GM13977 (cell line): Measurements from ENCODE around the gene KCND3.

Experiments used
- DNase-seq: peaks from one replicate; pipeline ENCODE4 v3.0.0; 2012; ENCODE audit warnings: low spot score
- in situ Hi-C: fragments of 300-500 bp; cut with MboI; formaldehyde crosslinking; loops from one replicate; pipeline ENCODE4 v1.12.0; 2022; ENCODE audit warnings: low sequenced_read_pairs, low pct_unique_long_range_greater_than_20kb, mixed read lengths, inconsistent platforms; ENCODE audit not compliant: unreplicated experiment
- TF ChIP-seq, protein P1 (sequence below): IDR thresholded peaks from 2 replicates; pipeline ENCODE4 v1.5.1; 2012; ENCODE audit warnings: mild to moderate bottlenecking, control low read depth; ENCODE audit not compliant: insufficient read depth; ENCODE audit errors: extremely low read depth, missing control alignments

Gene KCND3

DNA sequence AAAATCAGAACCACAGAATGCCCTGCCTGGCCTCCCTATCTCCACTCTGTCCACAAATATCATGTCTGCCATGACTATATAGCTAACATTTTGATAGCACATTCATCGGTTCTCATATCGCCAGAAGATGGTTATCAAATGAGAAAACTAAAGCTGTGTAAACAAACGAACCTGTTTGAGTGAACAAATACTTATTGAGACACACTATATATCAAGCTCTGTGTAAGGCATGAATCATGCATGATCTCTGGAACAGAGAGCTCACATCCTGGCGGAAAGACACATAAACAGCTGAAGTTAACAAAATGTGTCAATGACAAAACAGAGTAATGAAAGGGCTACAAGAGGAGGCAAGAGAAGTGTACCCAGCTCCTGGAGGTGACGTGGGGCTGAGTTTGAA is 13.1 kb downstream of the KCND3 start:
- in situ Hi-C loops: no loop called here
- TF ChIP-seq, protein P1, sequence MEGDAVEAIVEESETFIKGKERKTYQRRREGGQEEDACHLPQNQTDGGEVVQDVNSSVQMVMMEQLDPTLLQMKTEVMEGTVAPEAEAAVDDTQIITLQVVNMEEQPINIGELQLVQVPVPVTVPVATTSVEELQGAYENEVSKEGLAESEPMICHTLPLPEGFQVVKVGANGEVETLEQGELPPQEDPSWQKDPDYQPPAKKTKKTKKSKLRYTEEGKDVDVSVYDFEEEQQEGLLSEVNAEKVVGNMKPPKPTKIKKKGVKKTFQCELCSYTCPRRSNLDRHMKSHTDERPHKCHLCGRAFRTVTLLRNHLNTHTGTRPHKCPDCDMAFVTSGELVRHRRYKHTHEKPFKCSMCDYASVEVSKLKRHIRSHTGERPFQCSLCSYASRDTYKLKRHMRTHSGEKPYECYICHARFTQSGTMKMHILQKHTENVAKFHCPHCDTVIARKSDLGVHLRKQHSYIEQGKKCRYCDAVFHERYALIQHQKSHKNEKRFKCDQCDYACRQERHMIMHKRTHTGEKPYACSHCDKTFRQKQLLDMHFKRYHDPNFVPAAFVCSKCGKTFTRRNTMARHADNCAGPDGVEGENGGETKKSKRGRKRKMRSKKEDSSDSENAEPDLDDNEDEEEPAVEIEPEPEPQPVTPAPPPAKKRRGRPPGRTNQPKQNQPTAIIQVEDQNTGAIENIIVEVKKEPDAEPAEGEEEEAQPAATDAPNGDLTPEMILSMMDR: no peak
- no peak for DNase-seq

DNA sequence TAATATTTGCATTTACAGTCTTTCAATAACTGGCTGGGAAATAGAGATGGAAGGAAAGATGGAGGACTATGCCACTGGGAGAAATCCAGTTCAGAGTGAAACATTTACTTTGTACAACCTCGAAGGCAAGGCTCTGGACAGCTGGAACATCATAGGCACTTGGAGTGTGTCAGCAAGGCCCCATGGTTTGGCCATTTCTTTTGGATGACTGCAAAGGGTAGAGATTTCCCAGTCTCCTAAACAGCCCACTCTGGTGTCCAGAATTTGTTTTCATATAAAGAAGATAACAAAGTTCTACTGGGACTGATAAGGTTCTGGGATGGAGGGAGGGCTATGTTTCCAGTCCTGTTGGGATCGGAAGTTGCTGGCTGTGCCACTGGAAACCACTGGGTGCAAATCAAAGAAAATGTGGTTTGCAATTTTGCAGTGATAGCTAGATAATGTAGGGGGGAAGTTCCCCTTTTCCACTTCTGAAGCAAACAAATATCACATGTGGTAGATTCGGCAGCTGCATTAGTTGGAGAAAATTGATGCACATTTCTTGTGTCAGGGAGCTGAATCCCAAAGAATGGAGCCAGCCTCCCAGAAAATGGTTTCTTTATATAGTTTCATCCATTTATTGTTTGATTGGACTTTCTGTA is 16.2 kb downstream of the KCND3 start:
- TF ChIP-seq, protein P1: no peak
- in situ Hi-C loops: no loop called here
- DNase-seq: no peak

DNA sequence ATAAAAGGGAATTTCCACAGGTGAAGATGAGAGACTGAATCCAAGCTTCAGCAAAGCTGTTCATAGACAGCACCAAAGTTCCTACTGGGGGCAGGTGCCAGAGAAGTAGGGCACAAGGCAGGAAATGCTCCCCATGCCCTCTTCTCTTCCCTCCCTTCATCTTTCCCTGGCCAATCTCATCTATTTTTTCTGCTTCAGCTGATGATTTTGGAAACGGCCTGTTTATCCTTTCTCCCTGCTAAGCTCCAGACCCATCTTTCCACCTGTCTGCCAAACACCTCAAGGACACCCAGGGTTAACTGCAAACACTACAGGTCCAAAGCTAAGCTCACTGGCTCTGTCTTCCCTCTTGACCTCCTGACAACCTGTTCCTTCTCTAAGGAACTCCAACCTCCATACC is 18.1 kb downstream of the KCND3 start:
- in situ Hi-C loops: no loop called here
- no peak for DNase-seq
- TF ChIP-seq, protein P1: no peak

DNA sequence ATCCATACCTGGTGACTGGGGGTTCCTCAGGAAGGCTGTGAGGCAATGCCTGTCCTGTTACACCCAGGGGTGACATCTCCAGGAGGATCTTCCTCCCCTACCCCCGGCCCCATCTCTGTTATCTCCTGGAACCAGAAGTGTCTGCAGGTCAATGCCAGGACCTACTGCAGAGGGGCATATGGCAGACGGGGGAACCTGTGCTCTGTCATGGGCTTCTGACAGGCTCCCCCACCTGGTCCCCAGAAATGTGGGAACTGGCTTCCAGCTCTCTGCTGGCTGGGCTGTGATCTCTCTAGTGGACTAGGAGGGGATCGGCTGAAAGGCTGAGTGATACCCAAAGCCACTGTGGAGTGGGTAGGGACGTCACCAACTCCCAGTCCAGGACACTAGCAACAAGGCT is 21.0 kb downstream of the KCND3 start:
- TF ChIP-seq, protein P1: no peak
- in situ Hi-C loops: no loop called here
- no peak for DNase-seq

DNA sequence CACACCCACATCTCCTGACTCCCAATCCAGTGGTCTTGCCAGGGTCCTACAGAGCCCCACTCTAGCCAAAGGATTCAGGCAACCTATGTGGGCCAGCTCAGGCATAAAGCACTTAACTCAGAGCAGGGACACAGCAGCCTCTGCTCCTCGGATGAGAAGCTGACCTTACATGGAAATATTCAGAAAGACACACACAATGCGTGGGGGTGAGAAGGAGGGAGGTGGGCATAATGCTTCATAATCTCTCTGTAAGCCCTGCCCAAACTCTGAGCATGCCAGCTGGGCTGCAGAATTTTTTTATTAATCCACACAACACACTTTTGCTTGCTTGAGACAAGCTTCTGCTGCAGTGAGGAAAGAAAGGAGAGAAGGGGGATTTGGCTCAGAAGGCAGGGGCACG is 21.6 kb downstream of the KCND3 start:
- in situ Hi-C loops: no loop called here
- TF ChIP-seq, protein P1: no peak
- DNase-seq: no peak

DNA sequence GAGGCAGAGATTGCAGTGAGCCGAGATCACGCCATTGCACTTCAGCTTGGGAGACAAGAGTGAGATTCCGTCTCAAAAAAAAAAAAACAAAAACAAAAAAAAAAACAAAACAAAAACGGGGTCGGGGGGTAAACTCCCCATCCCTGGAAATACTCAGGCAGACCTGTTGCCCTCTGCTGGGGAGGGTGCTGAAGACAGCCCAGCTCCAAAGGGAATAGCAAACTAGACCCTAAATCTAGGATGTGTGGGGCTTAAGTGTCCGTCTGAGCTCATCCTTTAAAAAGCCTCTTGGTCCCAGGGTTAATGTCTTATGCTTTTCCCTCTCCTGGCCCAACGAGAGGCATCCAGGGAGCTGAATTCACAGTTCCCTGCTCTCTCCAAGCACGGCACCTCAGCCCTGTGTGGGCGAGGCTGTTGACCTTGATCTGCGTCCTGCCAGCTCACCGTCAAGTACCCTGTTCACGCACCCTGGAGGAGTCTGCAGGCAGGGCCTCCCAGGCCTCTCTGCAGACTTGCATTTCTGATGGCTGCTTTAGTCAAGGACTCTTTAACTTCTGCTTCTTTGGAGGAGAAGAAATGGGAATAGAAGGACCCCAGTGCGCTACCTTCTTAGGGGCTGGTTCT is 22.3 kb downstream of the KCND3 start:
- in situ Hi-C loops: no loop called here
- no peak for DNase-seq

More for the DNA sequence above, 22.3 kb downstream of the KCND3 start:
- TF ChIP-seq, protein P1: no peak
